Neural progenitor cell (in vitro differentiated cells): ENCODE measurements around the gene FARP1. TPM values are rescaled to one million over a fixed set of nuclear protein-coding genes. Genes with fewer than 3 reads are reported as not detected.

ENCODE experiments used
- DNase-seq: peaks from one replicate; pipeline ENCODE4 v3.0.0-alpha.2; 2016; ENCODE audit warnings: low spot score
- H2AFZ ChIP-seq: fragments of 200-600 bp; sonication (generic); replicated peaks from 2 replicates; pipeline ENCODE4 v1.6.1; 2016; ENCODE audit warnings: antibody characterized with exemption
- H3F3A ChIP-seq: fragments of 200-600 bp; sonication (generic); 2 replicates; pipeline ENCODE4 v1.6.1; 2016; ENCODE audit warnings: antibody characterized with exemption, low read depth
- H3K27ac ChIP-seq: fragments of 200-600 bp; sonication (generic); 2 replicates; pipeline ENCODE4 v1.5.1; 2016; ENCODE audit warnings: mild to moderate bottlenecking
- H3K27me3 ChIP-seq: fragments of 200-600 bp; sonication (generic); 2 replicates; pipeline ENCODE4 v1.6.1; 2016; ENCODE audit warnings: mild to moderate bottlenecking, moderate library complexity
- H3K36me3 ChIP-seq: fragments of 200-600 bp; sonication (generic); 2 replicates; pipeline ENCODE4 v1.5.1; 2016
- H3K4me1 ChIP-seq: fragments of 200-600 bp; sonication (generic); 2 replicates; pipeline ENCODE4 v1.6.1; 2016; ENCODE audit warnings: mixed run types
- H3K4me2 ChIP-seq: fragments of 200-600 bp; sonication (generic); 2 replicates; pipeline ENCODE4 v1.6.1; 2016
- H3K4me3 ChIP-seq: fragments of 200-600 bp; sonication (generic); 2 replicates; pipeline ENCODE4 v1.5.1; 2016
- H3K79me2 ChIP-seq: fragments of 200-600 bp; sonication (generic); 2 replicates; pipeline ENCODE4 v1.6.1; 2016; ENCODE audit warnings: low read depth
- H3K9ac ChIP-seq: fragments of 200-600 bp; sonication (generic); 2 replicates; pipeline ENCODE4 v1.6.1; 2016
- H3K9me3 ChIP-seq: fragments of 200-600 bp; sonication (generic); 2 replicates; pipeline ENCODE4 v1.5.1; 2016; ENCODE audit warnings: low read depth
- H4K20me1 ChIP-seq: fragments of 200-600 bp; sonication (generic); 2 replicates; pipeline ENCODE4 v1.6.1; 2016; ENCODE audit warnings: low read depth
- H3K27ac Mint-ChIP-seq: 3 replicates; pipeline ENCODE4 v1.8.0; 2021; ENCODE audit warnings: mixed read lengths
- H3K27me3 Mint-ChIP-seq: 2 replicates; pipeline ENCODE4 v1.8.0; 2022; ENCODE audit warnings: low read depth, mild to moderate bottlenecking, inconsistent platforms, moderate library complexity, mixed read lengths; ENCODE audit not compliant: insufficient read depth
- H3K36me3 Mint-ChIP-seq: 3 replicates; pipeline ENCODE4 v1.8.0; 2021; ENCODE audit warnings: mixed read lengths
- H3K4me1 Mint-ChIP-seq: 3 replicates; pipeline ENCODE4 v1.8.0; 2021; ENCODE audit warnings: mixed read lengths
- H3K4me3 Mint-ChIP-seq: 3 replicates; pipeline ENCODE4 v1.8.0; 2021; ENCODE audit warnings: mild to moderate bottlenecking, moderate library complexity, mixed read lengths
- H3K9me3 Mint-ChIP-seq: 3 replicates; pipeline ENCODE4 v1.8.0; 2020; ENCODE audit warnings: mixed read lengths
- CTCF ChIP-seq: fragments of 200-600 bp; sonication (generic); IDR thresholded peaks from 2 replicates; pipeline ENCODE4 v1.5.1; 2017; ENCODE audit warnings: antibody characterized with exemption, mild to moderate bottlenecking
- EZH2 ChIP-seq: fragments of 200-600 bp; sonication (generic); IDR thresholded peaks from 2 replicates; pipeline ENCODE4 v1.6.1; 2017; ENCODE audit warnings: antibody characterized with exemption, mild to moderate bottlenecking, moderate library complexity
- EZH2phosphoT487 ChIP-seq: fragments of 200-600 bp; sonication (generic); IDR thresholded peaks from 2 replicates; pipeline ENCODE4 v1.6.1; 2017; ENCODE audit warnings: antibody characterized with exemption
- total RNA-seq: library from RNA; depleted of rRNA; stranded (reverse); fragments of >200 nt; gene quantifications from 2 replicates; pipeline ENCODE4 v1.2.3, GENCODE V29; 2015; ENCODE audit warnings: low replicate concordance

The FARP1 gene
- total RNA-seq, 1 donor from 2014 or later, result 78.0 TPM

GRCh38 chr13:98394820-98395510, 252.1 kb downstream of the FARP1 start:
- H3K4me3 Mint-ChIP-seq, result no peak overlapping the region
- Histone ChIP-seq H3K79me2 (no peaks in the 10 kb centered on the region), H3K9ac (no peak overlapping the region), H3K4me3 (no peak overlapping the region), H4K20me1 (no peaks in the 10 kb centered on the region), H3K4me1 (no peaks in the 10 kb centered on the region), H3K9me3 (no peaks in the 10 kb centered on the region), H3K27me3 (no peaks in the 10 kb centered on the region), H2AFZ (no peak overlapping the region), H3K36me3 (no peaks in the 10 kb centered on the region), H3K27ac (no peak overlapping the region), H3F3A (no peaks in the 10 kb centered on the region), H3K4me2 (no peak overlapping the region)
- no peak overlapping the region for H3K27ac Mint-ChIP-seq
- TF ChIP-seq CTCF (no peak), EZH2phosphoT487 (no peak), EZH2 (no peak)
- H3K4me1 Mint-ChIP-seq, result peaks cover 6% of the 10 kb centered on the region
- DNase-seq, result no peak
- H3K27me3 Mint-ChIP-seq, result no peaks in the 10 kb centered on the region
- H3K9me3 Mint-ChIP-seq, result no peaks in the 10 kb centered on the region
- peaks cover 21% of the 10 kb centered on the region for H3K36me3 Mint-ChIP-seq

- no peaks in the 10 kb centered on the region for H3K36me3 ChIP-seq
- Mint-ChIP-seq H3K4me3 (no peak overlapping the region), H3K27ac (no peak overlapping the region), H3K36me3 (peaks cover 17% of the 10 kb centered on the region), H3K4me1 (peaks cover 6% of the 10 kb centered on the region), H3K9me3 (no peaks in the 10 kb centered on the region), H3K27me3 (no peaks in the 10 kb centered on the region)
- H3F3A ChIP-seq, result no peaks in the 10 kb centered on the region
- DNase-seq, result no peak
- H3K9me3 ChIP-seq, result no peaks in the 10 kb centered on the region
- H3K4me1 ChIP-seq, result no peaks in the 10 kb centered on the region
- no peaks in the 10 kb centered on the region for H3K79me2 ChIP-seq
- H2AFZ ChIP-seq, result no peak overlapping the region
- no peak overlapping the region for H3K4me3 ChIP-seq
- H3K9ac ChIP-seq, result no peak overlapping the region
- H3K4me2 ChIP-seq, result no peak overlapping the region
- TF ChIP-seq EZH2 (no peak), EZH2phosphoT487 (no peak), CTCF (no peak)
- H4K20me1 ChIP-seq, result no peaks in the 10 kb centered on the region
- H3K27me3 ChIP-seq, result no peaks in the 10 kb centered on the region
- H3K27ac ChIP-seq, result no peak overlapping the region
These were observed 253.3 kb downstream of the FARP1 start for GRCh38 chr13:98396071-98396710.

- peaks cover 20% of the 10 kb centered on the region for H3K36me3 Mint-ChIP-seq
- Histone ChIP-seq H3K27ac (no peak overlapping the region), H3K27me3 (no peaks in the 10 kb centered on the region), H3K36me3 (no peaks in the 10 kb centered on the region), H3K4me1 (no peaks in the 10 kb centered on the region), H3K4me3 (no peak overlapping the region), H4K20me1 (no peaks in the 10 kb centered on the region), H3K79me2 (no peaks in the 10 kb centered on the region), H3K9ac (no peak overlapping the region), H3K4me2 (no peak overlapping the region), H3F3A (no peaks in the 10 kb centered on the region), H3K9me3 (no peaks in the 10 kb centered on the region), H2AFZ (no peak overlapping the region)
- DNase-seq, result no peak
- no peak overlapping the region for H3K4me3 Mint-ChIP-seq
- H3K27me3 Mint-ChIP-seq, result no peaks in the 10 kb centered on the region
- no peak for TF ChIP-seq EZH2phosphoT487
- TF ChIP-seq CTCF, result peak; percentile 14
- no peak overlapping the region for H3K27ac Mint-ChIP-seq
- peaks cover 12% of the 10 kb centered on the region for H3K4me1 Mint-ChIP-seq
- H3K9me3 Mint-ChIP-seq, result no peaks in the 10 kb centered on the region
These were observed 254.3 kb downstream of the FARP1 start for GRCh38 chr13:98397221-98397620.
